ENCODE results near the gene KLHL5. TPM values are rescaled to one million over a fixed set of nuclear protein-coding genes. Genes with fewer than 3 reads are reported as not detected.

KLHL5 gene
- total RNA-seq, 1 experiment from 2014 or later, result 115 TPM

GRCh38 chr4:39037941-39038340, 24.1 kb upstream of the KLHL5 start:
- CTCF ChIA-PET, result no interaction called here
- no peaks in the 10 kb centered on the region for H3K27me3 ChIP-seq (ENCODE audit: insufficient read depth, low read depth)
- H3F3A ChIP-seq (ENCODE audit: insufficient read depth, low read depth), result peaks cover 67% of the 10 kb centered on the region
- no peaks in the 10 kb centered on the region for H3K36me3 ChIP-seq (ENCODE audit: low read depth)
- H3K79me2 ChIP-seq (ENCODE audit: low read depth), result no peaks in the 10 kb centered on the region
- H3K9me2 ChIP-seq (ENCODE audit: insufficient read depth), result no peaks in the 10 kb centered on the region
- H3K4me2 ChIP-seq, result peak overlapping the region; percentile 69
- no peaks in the 10 kb centered on the region for H4K20me1 ChIP-seq (ENCODE audit: insufficient read depth)
- no peak overlapping the region for H2AFZ ChIP-seq
- intact Hi-C loops (cut with micrococcal nuclease; ENCODE audit: unreplicated experiment), result loop anchor here (5.0 to 10.0 kb wide), 2 partner anchors 373 to 574 kb away; partner anchors contain the start of gene KLF3
- TF ChIP-seq EZH2 (IDR thresholded peaks at IDR 0.05; ENCODE audit: low read depth) (no peak), CTCF (conservative IDR thresholded peaks at IDR 0.05) (no peak)
- no TSS peak for BruUV-seq (replicated peaks)
- POLR2A ChIA-PET (ENCODE audit: unreplicated experiment), result interaction anchor here (0.5 to 0.7 kb wide), 2 partner anchors 88 to 90 kb away, joined by 3 to 7 read pairs; no protein-coding TSS in a partner anchor
- DNase-seq, result no peak
- peak overlapping the region; percentile 98 for H3K27ac ChIP-seq
- H3K9me3 ChIP-seq (ENCODE audit: insufficient read depth, low read depth), result no peaks in the 10 kb centered on the region
- H3K4me3 ChIP-seq, result no peak overlapping the region
- H3K4me1 ChIP-seq (replicated peaks; ENCODE audit: insufficient read depth), result peaks cover 88% of the 10 kb centered on the region

- H3K4me3 ChIP-seq, result no peak overlapping the region
- no peak overlapping the region for H2AFZ ChIP-seq
- H3K36me3 ChIP-seq (ENCODE audit: low read depth), result no peaks in the 10 kb centered on the region
- ChIA-PET POLR2A (ENCODE audit: unreplicated experiment) (no interaction called here), CTCF (no interaction called here)
- H3K79me2 ChIP-seq (ENCODE audit: low read depth), result no peaks in the 10 kb centered on the region
- no peaks in the 10 kb centered on the region for H3K27me3 ChIP-seq (ENCODE audit: insufficient read depth, low read depth)
- no peak for DNase-seq
- H3F3A ChIP-seq (ENCODE audit: insufficient read depth, low read depth), result peaks cover 66% of the 10 kb centered on the region
- no TSS peak for BruUV-seq (replicated peaks)
- H3K27ac ChIP-seq, result no peak overlapping the region
- no peak overlapping the region for H3K4me2 ChIP-seq
- H3K4me1 ChIP-seq (replicated peaks; ENCODE audit: insufficient read depth), result peaks cover 86% of the 10 kb centered on the region
- intact Hi-C loops (cut with micrococcal nuclease; ENCODE audit: unreplicated experiment), result loop anchor here (5.0 to 10.0 kb wide), 2 partner anchors 374 to 573 kb away; partner anchors contain the start of gene KLF3
- H3K9me3 ChIP-seq (ENCODE audit: insufficient read depth, low read depth), result no peaks in the 10 kb centered on the region
- TF ChIP-seq EZH2 (IDR thresholded peaks at IDR 0.05; ENCODE audit: low read depth) (no peak), CTCF (conservative IDR thresholded peaks at IDR 0.05) (no peak)
- no peaks in the 10 kb centered on the region for H3K9me2 ChIP-seq (ENCODE audit: insufficient read depth)
- no peaks in the 10 kb centered on the region for H4K20me1 ChIP-seq (ENCODE audit: insufficient read depth)
Observed at GRCh38 chr4:39039108-39039507, 22.9 kb upstream of the KLHL5 start.

- Histone ChIP-seq H2AFZ (no peak overlapping the region), H3K4me3 (no peak overlapping the region; the same call in 1 of the 2 replicates), H4K20me1 (ENCODE audit: insufficient read depth) (peaks cover 4% of the 10 kb centered on the region; the same call in 1 of the 2 replicates), H3K27ac (peak overlapping the region; percentile 98), H3K79me2 (ENCODE audit: low read depth) (peaks cover 19% of the 10 kb centered on the region), H3F3A (ENCODE audit: insufficient read depth, low read depth) (peaks cover 59% of the 10 kb centered on the region), H3K4me2 (peak overlapping the region; percentile 95), H3K9me2 (ENCODE audit: insufficient read depth) (no peaks in the 10 kb centered on the region), H3K9me3 (ENCODE audit: insufficient read depth, low read depth) (no peaks in the 10 kb centered on the region), H3K27me3 (ENCODE audit: insufficient read depth, low read depth) (no peaks in the 10 kb centered on the region), H3K36me3 (ENCODE audit: low read depth) (no peaks in the 10 kb centered on the region), H3K4me1 (replicated peaks; ENCODE audit: insufficient read depth) (peaks cover 66% of the 10 kb centered on the region)
- BruUV-seq (replicated peaks), result no TSS peak
- intact Hi-C loops (cut with micrococcal nuclease; ENCODE audit: unreplicated experiment), result loop anchor here (2.0 to 5.0 kb wide), 3 partner anchors 94 to 880 kb away; partner anchors contain the start of gene FAM114A1
- DNase-seq, result no peak
- TF ChIP-seq CTCF (conservative IDR thresholded peaks at IDR 0.05), result no peak
- POLR2A ChIA-PET (ENCODE audit: unreplicated experiment), result interaction anchor here (0.7 kb wide), 1 partner anchor 129 kb away, joined by 4 read pairs; no protein-coding TSS in a partner anchor
- CTCF ChIA-PET, result interaction anchor here (0.6 kb wide), 1 partner anchor 980 kb away, joined by 5 read pairs; no protein-coding TSS in a partner anchor
Observed at GRCh38 chr4:39042366-39042765, 19.7 kb upstream of the KLHL5 start.

All from PC-9 (cell line).